GM21390 (cell line): ENCODE data around the gene AMOTL2.

Experiments used
- ATAC-seq: cut with Tn5 transposase; IDR thresholded peaks from one replicate; pipeline ENCODE4 v1.9.1; 2021; ENCODE audit not compliant: unreplicated experiment

Gene AMOTL2

DNA sequence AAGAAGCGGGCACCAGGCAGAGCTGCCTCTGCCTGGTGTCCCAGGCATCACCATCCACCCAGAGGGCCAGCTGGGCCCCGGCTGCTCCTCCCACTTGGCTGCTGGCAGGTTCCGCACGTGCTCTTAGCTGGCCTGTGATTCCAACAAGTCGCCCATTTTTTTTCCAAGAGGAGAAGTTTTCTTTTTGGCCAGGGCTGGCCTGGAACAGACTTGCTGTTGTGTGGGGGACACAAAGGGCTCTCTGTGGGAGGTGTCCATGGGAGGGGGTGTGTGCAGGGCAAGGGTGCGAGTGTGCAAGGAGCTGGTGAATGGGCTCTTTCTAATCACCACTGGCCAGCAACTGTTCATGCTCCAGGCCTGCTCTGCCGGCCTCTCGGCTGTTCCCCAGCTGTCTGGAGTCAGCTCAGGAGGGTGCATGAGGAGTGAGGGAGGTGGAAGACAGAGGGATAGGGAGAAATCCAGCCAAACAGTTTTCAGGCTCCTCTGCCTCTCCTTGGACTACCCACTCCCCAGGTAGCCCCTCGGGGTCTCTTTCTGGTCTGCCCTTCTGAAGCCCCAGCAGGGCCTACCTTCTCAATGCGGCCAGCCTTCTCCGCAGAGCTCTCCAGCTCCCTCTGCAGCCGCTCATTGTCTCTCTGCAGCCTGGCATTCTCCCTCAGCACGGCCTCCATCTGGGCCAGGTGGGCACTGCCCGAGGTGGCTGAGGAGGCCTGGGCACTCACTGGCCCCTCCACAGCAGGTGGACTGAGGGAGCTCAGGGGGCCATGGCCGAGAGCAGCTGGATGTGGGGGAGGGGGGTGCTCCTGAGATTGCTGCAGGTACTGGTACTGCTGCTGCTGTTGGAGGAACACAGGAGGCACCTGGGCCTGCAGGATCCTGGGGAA is 7.1 kb downstream of the AMOTL2 start:
- no peak for ATAC-seq

DNA sequence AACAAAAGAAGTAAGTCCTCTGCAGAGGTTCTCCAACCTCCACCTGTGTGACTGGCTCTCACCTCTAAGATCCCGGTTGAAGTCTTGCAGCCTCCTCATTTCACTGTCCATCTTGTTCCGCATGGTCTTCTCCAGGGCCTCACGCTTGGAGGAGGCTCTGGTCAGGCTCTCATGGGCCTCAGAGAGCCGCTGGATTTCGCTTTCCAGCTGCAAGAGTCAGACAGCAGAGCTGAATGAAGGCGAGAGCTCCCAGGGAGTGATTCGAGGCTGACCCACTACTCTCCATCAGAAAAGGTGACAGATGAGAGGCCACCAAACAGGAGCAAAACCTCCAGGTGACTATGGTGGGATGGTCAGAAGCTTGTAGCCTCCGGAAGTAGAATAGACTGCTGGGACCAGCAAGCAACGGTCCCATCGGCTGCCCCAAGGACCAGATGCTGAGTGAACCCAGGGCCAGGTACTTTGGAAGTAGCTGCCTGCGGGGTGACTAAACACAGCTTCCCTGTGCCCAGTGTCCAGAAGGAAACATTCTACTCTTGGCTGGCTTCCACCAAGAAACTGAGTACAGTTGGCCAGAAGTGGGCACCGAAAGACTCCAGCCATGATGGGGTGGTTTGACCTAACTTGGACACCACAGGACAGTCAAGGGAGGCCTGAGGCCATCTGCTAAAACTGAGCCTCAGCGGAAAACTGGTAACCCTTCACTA is 7.9 kb downstream of the AMOTL2 start:
- ATAC-seq: no peak

DNA sequence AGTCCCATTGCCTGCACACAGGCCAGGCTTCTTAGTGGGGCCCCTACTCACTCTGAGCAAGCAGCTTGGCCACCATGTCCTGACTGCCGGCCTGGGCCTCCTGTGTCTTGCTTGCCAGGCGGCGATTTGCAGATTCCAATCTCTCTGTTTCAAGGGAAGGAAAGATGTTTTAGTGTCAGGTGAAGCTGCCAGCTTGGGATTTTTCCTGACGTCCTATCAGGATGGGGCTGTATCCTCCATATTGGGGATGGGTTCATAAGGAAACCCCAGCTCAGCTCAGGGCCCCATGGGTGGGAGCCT is 8.5 kb downstream of the AMOTL2 start:
- ATAC-seq: no peak

DNA sequence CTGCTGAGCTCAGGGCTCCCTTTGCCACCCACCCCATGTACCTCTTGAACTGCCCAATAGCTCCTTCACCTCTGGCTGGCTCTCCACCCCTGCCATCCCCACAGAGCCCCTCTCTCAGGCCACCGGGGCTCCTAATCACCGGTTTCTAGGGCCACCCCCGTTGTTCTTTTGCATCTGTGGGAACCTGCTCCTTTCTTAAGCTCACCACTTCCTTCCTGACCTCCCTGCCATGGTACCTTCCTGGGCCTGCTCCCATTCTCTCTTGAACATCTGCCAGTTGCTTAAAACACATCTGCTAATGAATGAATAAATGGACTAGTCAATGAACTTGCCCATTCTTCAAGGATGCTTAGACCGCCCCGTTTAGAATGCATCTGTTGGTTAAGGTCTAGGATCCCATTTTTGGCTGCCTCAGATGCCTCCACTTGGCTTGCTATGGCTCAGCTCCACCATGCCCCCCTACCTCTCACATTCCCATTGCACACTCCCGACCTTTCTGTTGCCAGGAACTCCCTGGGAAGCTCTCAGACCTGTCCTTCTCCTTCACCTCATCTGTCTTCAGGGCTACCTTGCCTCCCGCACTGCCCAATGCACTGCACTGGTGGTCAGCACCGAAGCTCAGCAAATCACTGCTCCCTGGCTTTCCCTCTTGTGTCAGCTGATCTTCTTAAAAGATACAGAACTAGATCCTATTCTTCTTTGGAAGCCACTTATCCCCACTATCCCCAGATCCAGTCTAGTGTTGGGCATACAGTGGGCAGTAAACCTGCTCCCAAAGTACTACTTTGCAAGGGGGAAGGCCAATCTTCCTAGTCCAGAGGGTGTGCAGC is 9.1 kb downstream of the AMOTL2 start:
- no peak for ATAC-seq

DNA sequence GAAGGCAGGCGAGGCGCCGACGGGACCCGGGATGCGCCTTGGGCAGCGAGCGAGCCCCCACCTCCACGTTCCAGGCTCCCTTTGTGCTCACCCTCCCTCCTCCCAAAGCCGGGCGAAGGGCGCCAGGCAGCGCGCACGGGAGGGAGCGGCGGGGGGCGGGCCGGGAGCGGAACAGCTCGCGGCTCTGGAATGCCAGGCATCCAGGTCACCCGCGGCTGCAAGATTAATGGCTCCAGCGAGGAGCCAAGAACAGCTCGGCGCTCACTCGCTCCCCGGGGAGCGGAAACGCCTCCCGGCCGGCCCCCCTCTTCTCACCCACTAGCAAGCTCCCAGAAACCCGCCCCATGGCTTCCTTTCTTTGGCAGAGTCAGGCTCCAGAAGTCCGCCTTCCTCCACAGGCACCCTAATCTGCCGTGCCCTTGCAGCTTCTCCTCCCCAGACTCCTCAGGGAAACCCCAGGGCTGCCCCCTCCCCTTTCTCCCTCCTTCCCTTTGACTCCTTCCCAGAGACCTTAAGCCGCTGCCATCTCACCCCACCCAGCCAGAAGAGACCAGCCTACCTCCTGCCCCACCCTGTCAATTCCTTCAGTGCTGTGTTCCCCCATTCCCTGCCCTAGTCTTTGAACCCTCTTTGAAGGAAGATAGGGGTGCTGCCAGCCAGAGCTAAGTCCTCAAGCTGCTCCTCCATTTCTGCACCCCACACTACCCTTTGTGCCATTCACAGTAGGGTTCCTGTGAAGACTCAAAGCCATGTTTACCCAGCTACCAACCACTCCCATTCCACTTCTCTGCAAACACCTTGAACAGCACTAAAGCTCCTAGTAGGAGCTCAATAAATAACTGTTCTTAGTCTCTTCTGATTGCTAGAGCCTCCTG is 9.9 kb downstream of the AMOTL2 start:
- ATAC-seq: no peak

DNA sequence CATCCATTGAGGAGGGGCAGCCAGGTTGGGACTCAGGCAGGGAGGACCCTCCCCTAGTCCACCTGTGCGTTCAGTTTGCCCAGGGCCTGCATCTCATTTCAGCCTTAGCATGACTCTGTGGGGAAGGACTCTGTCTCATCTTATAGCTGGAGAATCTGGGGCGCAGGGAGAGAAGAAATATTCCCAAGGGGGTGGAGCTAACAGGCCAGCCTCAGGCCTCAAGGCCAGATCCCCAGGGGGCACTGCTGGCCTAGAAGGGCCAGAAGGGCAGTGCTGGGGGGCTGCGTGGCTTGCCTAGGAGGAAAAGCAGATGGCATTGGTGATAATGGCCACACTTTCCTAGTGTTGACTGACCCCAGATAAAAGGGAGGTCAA is 10.9 kb downstream of the AMOTL2 start:
- ATAC-seq: no peak

DNA sequence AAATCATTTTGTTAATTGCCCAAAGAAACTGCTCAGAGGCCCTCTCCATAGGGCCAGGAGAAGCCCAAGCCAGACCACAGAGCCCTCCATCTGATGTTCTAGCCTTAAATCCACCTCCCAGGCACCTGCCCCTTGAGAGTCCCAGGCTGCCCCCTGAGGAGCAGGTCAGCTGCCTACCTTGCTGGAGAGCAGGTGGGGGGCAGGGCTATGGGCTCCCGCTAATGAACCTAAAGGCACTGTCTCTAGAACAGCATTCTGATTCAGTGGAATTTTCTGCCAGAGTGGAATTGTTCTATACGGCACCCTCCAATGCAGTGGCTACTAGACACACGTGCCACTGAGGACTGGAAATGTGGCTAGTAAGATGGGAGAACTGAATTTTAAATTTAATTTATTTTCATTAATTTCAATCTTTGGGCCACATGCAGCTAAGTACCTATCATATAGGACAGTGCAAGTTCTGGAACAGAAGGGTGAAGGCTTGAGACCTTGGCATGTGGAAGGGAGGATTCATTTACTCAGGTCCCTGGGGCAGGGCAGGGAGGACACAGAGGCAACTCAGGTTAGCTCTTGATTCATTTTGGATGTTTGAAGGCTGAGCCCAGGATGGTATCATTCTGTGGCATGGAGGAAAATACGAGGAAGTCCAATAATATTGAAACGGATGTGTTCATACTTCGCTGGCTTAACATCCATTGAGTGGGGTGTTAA is 11.4 kb downstream of the AMOTL2 start:
- ATAC-seq: no peak

DNA sequence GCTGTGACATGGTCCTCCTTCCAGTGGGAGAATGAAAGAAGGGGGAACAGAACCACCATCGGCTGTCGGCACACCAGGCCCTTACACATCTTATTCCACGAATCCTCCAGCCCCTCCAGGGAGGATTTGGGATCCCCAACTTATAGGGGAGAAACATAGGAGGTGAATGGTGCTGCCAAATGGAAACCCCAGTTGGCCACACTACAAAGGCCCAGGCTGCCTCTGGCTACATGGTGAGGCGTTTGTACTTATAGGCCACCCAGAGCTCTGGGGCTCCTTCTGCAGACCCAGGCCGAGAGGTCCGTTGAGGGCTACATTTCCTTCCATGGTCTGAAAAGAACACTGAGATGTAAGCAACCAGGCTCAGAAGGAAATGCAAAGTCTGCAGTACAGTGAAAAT is 12.0 kb downstream of the AMOTL2 start:
- no peak for ATAC-seq

DNA sequence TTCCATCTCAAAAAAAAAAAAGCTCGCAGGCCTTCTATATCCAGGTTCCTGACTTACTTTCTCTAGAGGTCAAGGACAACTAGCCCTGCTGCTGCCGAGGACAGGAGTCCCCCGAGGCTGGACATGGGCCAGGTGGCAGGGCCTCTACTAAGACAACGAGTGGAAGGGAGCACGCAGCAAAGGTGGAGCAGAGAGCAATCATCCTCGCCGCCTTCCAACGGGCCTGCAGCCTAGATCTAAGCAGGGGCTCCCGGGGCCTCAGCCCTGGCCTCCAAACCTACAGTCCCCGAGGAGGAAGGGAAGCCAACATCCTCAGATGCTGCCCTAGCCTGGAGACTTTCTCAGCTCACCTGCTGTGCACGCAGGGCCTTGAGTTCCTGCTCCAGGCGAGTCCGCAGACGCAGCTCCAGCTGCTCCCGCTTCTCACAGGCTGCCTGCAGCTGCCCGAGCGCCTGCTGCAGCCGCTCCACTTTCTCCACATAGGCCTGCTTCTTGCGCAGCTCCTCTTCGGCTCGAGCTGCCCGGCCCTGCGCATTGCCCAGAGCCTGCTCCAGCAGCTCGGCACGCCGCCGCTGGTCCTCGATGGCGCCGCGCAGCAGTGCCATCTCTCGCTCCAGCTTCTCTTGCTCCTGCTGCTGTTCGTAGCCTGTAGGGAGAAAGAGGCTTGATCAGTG is 12.9 kb downstream of the AMOTL2 start:
- ATAC-seq: no peak

DNA sequence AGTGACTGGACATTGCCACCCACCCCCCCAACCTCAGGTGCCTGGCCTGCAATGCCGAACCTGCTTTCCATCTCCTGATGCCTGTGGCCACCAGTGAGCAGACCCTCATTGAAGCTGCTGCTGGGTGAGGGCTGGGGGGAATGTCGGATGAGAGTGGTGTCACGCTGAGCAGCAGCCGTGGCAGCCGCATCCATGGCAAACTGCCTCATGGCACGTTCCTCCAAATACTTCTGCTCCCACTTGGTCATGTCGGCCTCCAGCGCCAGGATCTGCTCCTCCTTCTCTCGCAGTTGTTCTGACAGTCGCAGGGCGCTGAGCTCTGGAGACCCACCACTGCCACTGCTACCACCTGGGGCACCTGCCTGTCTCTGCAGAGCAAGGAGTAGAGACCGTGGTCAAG is 14.2 kb downstream of the AMOTL2 start:
- ATAC-seq: no peak

DNA sequence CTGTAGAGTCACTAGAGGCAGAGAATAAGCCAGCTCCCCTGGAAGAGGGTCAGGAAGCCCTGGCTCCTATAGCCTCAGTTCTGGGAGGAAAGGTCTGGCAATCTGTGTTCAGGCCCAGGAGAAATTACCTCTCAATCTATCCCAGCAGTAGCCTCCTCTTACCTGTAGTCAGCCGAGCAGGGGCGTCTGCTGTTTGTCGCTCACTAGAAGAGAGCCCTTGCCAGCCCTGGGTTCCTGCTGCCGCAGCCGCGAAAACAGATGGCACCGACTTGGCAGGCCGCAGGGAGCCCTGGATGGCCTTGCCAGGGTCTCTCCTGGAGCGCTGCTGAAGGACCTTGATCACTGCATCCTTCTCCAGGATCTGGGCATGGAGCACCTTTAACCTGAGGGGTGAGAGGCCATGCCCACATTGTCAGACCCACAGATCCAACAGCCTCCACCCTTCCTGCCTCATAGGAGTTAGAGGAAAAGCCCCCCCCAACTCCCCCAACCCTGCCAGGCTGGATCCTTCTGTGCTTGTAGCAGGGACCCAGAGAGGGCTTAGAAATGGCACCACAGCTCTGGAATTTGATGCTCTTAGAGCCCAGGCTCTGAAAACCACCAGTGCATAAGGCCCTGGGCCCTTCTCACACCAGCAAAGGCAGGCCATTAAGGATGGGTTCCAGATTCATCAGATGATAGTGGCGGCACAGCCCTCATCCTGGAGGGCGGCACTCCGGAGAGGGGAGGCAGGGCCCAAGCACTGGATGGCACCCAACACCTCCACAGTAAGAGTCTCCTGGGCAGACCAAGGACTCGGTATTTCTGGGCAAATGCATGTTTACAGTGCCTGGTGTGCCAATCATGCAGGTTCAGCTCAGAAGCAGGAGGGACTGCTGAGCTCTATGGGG is 14.9 kb downstream of the AMOTL2 start:
- no peak for ATAC-seq

DNA sequence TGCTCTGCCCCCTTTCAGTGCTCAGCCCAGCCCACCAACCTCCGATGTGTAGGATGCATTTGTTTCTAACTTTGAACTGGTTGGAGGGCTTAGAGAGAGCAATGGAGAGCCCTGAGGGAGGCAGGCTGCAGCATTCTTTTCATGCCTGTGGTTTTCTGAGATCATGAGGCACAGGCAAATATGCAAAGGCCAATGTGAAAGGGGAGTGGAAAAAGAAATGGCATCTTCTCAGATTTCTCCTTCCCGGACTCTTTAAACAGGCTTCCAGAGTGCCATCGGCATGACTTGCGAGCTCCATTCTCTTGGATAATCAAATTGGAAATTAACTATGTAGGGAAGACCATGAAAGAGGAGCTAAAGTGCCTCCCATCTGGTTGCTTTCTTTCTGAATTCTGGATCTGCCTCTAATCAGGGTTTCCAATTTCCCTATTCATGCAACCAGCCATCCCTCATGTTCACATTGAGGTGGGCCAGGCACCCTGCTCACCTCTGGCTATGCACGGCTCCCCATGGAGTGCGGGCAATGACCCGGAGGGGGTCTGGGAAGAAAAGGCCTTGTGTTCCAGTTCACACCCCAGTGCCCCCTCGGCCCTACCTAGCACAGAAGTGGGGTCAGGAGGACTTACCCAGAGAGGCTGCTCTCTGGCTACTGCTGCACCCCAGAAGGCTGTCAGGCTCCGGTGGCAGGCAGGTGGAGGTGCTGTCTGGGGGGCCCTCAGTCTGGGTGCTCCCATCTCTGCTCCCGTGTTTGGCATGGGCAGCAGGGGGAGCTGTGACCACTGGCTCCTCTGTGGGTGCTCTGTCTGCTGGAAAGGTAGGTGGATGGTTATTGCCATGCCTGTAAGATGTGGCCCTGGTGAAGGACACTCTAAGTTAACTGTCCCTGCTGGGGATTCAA is 16.1 kb downstream of the AMOTL2 start:
- no peak for ATAC-seq

DNA sequence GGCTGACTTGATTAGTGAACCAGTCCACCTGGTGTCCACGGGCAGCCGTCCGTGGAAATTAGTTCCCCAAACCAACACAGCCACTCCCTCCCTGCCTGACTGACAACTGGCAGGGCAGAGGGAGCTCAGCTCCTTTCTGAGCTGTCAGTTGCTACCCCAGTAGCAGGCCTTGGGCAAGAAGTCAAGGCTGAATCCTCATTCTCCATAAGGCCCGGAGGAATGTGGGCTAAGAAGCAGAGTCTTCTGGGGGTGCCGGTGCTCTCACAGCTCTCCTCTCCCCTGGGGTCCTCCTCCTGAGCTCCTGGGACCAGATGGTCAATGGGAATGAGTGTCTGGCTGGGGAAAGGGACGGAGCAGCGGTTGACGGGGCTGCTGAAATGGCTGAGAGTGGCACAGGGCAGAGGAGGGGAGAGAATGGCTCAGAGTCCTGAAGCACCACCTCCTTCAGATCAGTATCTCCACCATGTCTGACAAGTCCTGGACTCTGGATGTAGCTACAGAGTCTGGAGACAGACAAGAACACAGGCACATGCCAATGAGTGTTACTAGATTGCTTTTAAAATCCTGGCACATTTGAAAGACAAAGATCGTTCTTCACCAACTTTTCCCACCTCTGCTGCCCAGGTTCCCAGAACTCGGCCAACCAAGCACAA is 16.9 kb downstream of the AMOTL2 start:
- ATAC-seq: no peak

DNA sequence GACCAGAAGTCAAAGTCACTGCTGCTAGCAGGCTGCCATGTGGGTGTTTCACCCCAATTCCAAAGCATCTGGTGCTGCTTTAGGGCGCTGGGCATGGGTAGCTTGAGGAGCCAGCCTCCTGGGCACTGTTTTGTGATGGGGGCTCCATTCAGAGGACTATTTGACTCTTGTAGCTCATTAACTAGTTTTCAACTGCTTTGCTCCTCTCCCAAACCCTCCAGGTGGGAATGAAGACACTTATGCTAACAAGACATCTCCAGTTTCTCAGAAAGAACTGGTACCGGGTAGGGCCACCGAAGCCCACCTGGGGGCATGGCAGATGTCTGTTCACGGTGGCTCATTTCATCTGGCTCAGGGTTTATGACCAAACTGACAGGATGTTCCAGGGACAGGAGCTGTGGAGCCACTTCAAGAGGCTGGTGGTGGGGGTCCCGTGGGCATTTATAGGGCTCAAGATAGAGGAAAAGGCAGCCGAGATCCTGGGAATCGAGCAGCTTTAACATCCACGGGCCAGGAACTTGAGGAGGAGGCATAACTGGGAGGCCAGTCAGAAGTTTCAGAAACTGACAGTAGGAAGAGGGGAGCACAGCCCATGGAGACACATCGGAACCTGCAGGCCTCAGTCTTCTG is 17.7 kb downstream of the AMOTL2 start:
- no peak for ATAC-seq

DNA sequence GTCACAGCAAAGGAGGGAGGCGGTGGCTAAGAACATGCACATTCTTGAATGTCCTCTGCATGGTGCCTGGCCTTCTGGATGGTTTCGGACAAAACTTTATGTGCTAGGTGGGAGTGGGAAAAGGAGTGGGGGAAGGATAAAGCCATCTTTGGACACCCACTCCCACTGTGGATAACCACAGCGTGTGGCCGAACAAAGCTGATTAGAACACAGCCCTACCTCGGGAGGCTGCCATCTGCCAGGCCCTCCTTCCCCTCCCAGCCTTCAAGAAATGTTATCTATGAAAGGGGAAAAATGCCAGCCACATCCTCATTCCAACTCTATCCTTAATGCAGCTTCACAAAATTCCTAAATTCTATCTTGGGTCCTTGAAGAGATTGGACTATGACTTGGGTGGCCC is 18.8 kb downstream of the AMOTL2 start:
- ATAC-seq: no peak

DNA sequence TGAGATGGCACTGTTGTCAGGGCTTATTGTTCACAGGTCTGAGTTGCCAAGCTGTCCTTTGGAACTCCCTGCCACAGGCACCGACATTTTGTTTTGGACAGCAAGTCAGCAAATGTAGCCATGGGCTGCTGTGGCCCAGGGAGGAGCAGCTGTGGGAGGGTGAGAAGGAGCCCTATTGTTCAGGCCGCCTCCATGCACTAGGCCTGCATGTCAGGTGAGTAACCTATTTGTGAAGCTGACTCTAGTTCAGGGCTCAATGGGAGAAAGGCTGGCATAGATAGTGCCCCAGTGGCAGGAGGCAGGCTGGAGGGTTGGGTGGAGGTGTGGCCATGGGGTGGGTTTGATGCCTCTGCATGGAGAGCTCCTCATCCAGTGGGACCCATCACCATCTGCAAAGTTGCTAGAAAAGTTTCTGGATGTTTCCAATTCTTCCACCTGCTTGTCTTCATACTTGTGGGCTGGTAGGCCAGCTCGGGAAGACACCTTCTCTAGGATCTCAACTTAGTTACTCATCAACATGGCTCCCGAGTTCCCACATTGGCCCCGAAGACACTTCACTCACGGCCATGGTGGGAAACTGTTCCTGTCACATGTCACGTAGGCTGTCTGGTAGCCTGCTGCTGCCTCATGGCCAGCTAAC is 19.5 kb downstream of the AMOTL2 start:
- no peak for ATAC-seq
